T47D (cell line): ENCODE data around the gene PPFIBP2.
A peak's percentile ranks its signal among the peaks of the same experiment; 100 is the strongest.

Experiments
- DNase-seq, 2 experiments: peaks; one replicate each; pipeline versions ENCODE4 v3.0.0 to v3.0.0-alpha.2; 2011 to 2012; ENCODE audit warnings: low read depth in 1 of 2, low spot score in 1 of 2
- JUND ChIP-seq: IDR thresholded peaks from 2 replicates; pipeline ENCODE4 v1.6.1; 2012; ENCODE audit warnings: low read depth
- in situ Hi-C: cut with HindIII; loops from 2 replicates; pipeline ENCODE4 v1.10.0; 2016; ENCODE audit warnings: low sequenced_read_pairs, low pct_unique_long_range_greater_than_20kb

Gene PPFIBP2

DNA sequence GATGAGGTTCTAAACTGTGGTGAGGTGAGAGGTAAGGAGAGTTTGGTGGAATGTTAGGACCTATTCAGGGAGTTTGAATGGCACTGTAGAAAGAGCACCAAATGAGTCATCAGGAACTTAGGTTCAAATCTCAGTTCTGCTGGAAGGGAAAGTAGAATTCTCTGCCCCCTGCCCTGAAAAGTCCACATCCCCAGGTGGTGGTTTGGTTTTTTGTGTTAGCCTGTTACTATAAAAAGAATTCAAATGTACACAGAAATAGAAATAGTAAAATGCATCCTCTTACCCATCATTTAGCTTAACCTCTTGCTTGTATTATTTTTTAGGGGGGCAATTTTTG is 20.2 kb downstream of the PPFIBP2 start:
- no peak for DNase-seq
- no peak for TF ChIP-seq JUND
- in situ Hi-C loops = no loop called here

GRCh38 chr11:7536100-7536499 is 22.3 kb downstream of the PPFIBP2 start:
- TF ChIP-seq JUND = no peak

DNA sequence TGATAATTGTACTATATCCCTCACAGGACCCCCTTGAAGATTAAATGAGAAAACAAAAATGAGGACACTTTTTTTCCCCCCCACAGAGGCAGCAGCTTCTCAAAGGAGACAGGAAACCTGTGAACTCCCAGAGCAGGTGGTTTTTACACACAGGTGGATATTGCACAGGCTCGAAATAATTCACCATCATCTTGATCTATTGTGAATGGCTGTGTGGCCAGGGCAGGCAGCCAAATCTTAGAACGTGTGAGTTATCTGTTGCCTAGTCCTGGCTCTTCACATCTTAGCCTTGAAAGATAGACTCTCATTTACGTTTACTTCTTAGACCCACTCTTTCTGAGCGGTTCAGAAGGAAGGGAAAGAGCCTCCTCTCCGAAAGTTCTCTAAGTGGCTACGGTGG is 23.5 kb downstream of the PPFIBP2 start:
- no peak for DNase-seq
- TF ChIP-seq JUND = no peak
- in situ Hi-C loops = no loop called here

More at GRCh38 chr11:7536100-7536499, 22.3 kb downstream of the PPFIBP2 start:
- in situ Hi-C loops = no loop called here
- no peak for DNase-seq

DNA sequence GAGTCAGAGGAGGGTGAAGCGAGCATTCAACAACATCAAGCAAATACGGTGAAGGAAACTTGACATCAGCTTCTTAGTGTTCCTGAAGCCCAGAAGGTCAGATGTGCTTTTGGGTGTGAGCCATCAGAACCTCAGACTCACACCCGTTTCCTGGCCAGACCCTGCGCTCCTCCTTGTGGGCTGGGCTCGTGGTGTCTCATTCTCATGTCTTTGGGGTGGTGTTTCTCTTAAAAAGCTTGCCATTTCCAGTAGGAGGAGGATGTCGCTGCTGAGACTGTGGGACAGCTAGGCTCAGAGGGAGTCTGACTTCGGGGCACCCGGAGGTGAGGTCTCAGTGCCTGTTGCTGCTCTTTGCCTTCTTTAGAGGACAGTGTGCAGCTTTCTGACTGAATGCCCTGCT is 24.2 kb downstream of the PPFIBP2 start:
- DNase-seq = no peak
- in situ Hi-C loops = no loop called here

DNA sequence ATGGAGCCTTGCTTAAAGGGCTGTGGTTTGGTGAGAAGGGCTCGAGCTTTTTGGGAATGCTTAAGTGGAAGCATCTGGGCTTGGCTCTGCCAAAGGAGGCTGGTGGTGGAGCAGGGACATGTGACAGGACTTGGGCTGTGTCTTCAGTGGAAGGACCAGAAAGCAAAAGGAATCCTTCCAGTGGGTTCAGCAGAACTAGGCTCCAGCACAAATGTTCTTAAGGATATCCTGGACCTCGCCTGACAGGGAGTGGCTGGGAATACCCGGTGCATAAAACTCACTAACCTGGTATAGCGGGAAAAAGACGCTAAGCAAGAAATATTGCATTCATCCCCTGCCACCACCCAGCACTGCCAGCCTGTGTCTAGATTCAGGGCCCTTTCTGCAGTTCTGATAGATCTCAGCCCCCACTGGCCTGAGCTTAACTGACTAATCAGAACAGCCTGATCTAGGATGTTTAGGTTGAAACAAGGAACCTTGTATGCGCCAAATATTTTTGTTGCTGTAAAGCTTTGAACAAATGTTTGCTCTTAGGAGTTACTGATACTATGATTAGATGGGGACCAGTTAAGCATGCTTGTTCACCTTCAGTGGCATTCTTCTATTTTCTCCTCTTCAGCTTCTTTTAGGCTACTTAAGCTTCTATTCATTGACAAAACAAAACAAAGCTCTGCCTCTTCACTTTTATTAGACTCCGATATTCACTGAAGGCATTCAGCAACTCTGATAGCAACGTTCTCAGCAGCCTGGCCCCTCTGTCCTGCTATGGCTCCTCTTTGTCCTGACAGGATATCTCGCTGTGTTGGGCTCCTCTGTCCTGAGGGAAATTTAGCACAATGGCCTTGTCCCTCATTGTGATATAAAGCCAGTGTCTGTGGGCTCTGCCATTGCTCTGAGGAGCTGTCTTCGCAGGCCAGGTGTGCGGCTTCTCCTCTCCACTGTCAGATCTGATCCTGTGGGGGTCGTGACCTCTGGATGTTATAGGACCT is 25.0 kb downstream of the PPFIBP2 start:
- DNase-seq = peak in 1 of 2 experiments; percentile 77
- TF ChIP-seq JUND = peak; percentile 84
- in situ Hi-C loops = no loop called here

More for the DNA sequence above, 24.2 kb downstream of the PPFIBP2 start:
- no peak for TF ChIP-seq JUND

- peak in 1 of 2 experiments; percentile 45 for DNase-seq
- TF ChIP-seq JUND = no peak
- in situ Hi-C loops = no loop called here
Measured at GRCh38 chr11:7540830-7541555, 27.2 kb downstream of the PPFIBP2 start.

DNA sequence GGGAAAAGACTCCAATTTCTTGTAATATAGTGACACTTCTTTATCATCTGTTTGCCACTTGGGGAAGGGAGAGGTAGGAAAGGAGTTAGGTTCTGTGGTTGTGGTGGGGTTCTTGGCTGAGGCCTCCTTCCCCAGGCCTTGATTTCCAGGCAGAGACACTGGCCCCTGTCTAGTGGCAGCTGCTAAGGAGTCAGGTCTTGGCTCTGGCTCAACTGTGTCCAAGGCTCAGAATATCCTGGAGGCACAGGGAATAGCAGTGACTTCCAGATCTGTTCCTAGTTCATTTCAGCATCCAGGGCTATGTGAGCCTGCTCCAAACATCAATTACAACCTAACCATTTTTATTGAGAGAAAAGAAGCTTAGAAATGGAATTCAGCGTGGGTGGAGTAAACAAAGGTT is 29.5 kb downstream of the PPFIBP2 start:
- in situ Hi-C loops = no loop called here
- DNase-seq = no peak
- no peak for TF ChIP-seq JUND

DNA sequence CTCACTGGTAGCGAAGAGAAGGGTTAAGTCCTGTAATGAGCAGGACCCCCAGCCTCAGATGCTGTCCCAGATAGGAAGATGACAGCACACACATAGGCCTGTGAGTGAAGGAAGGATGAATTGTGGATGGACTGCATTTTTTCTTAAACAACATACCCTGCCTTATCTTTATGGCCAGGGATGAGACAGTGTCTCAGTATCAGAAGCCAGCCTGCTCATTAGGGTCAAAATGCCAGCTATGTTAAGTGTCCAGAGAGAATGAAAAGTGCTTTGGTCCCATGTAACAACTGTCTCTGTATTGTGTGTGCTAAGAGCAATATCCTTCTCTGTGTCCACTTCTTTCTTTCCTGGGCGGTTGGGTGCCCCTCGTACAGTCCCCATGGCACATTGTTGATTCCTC is 30.2 kb downstream of the PPFIBP2 start:
- no peak for DNase-seq
- in situ Hi-C loops = no loop called here
- no peak for TF ChIP-seq JUND

DNA sequence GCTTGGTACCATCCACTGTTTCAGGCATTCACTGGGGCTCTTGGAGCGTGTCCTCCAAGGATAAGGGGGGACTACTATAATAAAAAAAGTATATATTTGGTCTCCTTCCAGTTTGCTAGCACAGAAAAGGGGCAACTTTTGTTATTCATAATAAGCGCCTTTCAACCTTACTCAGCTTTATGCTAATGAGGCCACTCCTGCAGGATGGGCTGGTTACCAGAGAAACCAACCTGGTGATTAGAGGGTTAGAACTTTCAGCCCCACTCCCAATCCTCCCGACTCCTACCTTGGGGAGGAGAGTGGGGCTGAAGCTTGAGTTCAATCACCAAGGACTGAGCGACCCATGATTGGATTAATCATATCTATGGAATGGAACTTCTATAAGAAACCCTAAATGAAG is 31.8 kb downstream of the PPFIBP2 start:
- no peak for DNase-seq
- no peak for TF ChIP-seq JUND
- in situ Hi-C loops = no loop called here

GRCh38 chr11:7546324-7546791 is 32.6 kb downstream of the PPFIBP2 start:
- in situ Hi-C loops = no loop called here
- no peak for DNase-seq

GRCh38 chr11:7547687-7548086 is 33.9 kb downstream of the PPFIBP2 start:
- in situ Hi-C loops = no loop called here
- no peak for TF ChIP-seq JUND
- no peak for DNase-seq

More at GRCh38 chr11:7546324-7546791, 32.6 kb downstream of the PPFIBP2 start:
- TF ChIP-seq JUND = no peak

DNA sequence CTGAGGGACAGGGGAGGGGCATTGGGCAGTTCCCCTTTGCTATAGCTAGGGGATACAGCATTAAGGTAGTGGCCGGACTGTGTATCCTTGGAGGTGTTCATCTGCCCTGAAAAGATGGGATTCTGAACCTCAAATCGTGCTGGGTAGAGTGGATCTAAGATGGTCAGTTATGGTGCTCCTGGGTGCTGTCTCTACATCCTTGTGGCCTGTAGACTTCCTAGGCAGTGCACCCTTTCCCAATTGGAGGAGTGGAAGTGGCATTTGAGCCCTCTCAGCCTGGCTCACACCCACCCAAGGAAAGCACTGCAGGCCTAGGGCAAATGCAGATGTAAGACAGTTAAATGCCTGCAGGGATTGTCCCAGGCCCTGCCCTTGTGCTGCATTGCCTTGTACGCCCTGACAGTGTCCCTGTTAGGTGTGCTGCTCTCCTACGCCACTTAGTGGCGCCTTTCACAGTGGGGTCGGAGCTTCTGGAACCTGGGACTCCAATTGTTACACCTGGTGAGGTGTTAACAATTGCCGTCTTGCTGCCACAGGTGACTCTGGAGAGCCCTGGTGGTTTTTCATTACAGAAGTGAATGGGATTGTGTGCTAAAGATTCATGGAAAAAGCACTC is 35.0 kb downstream of the PPFIBP2 start:
- TF ChIP-seq JUND = no peak
- peak in 1 of 2 experiments; percentile 65 for DNase-seq
- in situ Hi-C loops = no loop called here

GRCh38 chr11:7549681-7550080 is 35.9 kb downstream of the PPFIBP2 start:
- TF ChIP-seq JUND = no peak
- in situ Hi-C loops = no loop called here
- DNase-seq = no peak
